Endodermal cell (in vitro differentiated cells): Measurements from ENCODE around the gene LCP2. TPM values are rescaled to one million over a fixed set of nuclear protein-coding genes. Genes with fewer than 3 reads are reported as not detected.

Source experiments
- DNase-seq: peaks from one replicate; pipeline ENCODE4 v3.0.0-alpha.2; 2017
- H3K27ac ChIP-seq: 2 replicates; pipeline ENCODE4 v1.5.1; 2013; ENCODE audit warnings: mild to moderate bottlenecking, low read depth, low read length, moderate library complexity
- H3K27me3 ChIP-seq: 2 replicates; pipeline ENCODE4 v1.6.1; 2013; ENCODE audit warnings: mild to moderate bottlenecking, low read length, moderate library complexity; ENCODE audit not compliant: insufficient read depth, control insufficient read depth, poor library complexity, severe bottlenecking
- H3K36me3 ChIP-seq: 2 replicates; pipeline ENCODE4 v1.7.0; 2013; ENCODE audit warnings: mild to moderate bottlenecking, low read length, moderate library complexity; ENCODE audit not compliant: control insufficient read depth, insufficient read depth
- H3K4me1 ChIP-seq: one replicate; pipeline ENCODE4 v1.7.0; 2013; ENCODE audit warnings: low read length; ENCODE audit not compliant: control insufficient read depth, insufficient read depth
- H3K4me3 ChIP-seq: 2 replicates; pipeline ENCODE4 v1.5.1; 2013; ENCODE audit warnings: mild to moderate bottlenecking, low read length, moderate library complexity
- H3K9ac ChIP-seq: 2 replicates; pipeline ENCODE4 v1.6.1; 2013; ENCODE audit warnings: mild to moderate bottlenecking, low read length, moderate library complexity; ENCODE audit not compliant: poor library complexity, severe bottlenecking; ENCODE audit errors: extremely low read depth
- H3K9me3 ChIP-seq: 2 replicates; pipeline ENCODE4 v1.6.1; 2013; ENCODE audit warnings: mild to moderate bottlenecking, low read length, moderate library complexity; ENCODE audit not compliant: control insufficient read depth
- H3K27ac Mint-ChIP-seq: 2 replicates; pipeline ENCODE4 v1.8.0; 2020; ENCODE audit warnings: mixed read lengths
- H3K27me3 Mint-ChIP-seq: 2 replicates; pipeline ENCODE4 v1.8.0; 2021; ENCODE audit warnings: mild to moderate bottlenecking, mixed read lengths; ENCODE audit not compliant: insufficient read depth
- H3K36me3 Mint-ChIP-seq: 2 replicates; pipeline ENCODE4 v1.8.0; 2020; ENCODE audit warnings: low read depth, mixed read lengths
- H3K4me1 Mint-ChIP-seq: 2 replicates; pipeline ENCODE4 v1.8.0; 2020; ENCODE audit warnings: mixed read lengths
- H3K4me3 Mint-ChIP-seq: 2 replicates; pipeline ENCODE4 v1.8.0; 2020; ENCODE audit warnings: mild to moderate bottlenecking, moderate library complexity, mixed read lengths
- H3K9me3 Mint-ChIP-seq: 2 replicates; pipeline ENCODE4 v1.8.0; 2020; ENCODE audit warnings: mild to moderate bottlenecking, mixed read lengths
- WGBS, 2 experiments: methylation state at CpG; one replicate each; pipeline versions ENCODE4 v1.1.5 to v1.1.7; 2013; ENCODE audit warnings: missing lambda C conversion rate in 2 of 2, mixed read lengths in 1 of 2; ENCODE audit not compliant: insufficient coverage in 1 of 2, insufficient read length in 1 of 2; 5-methylcytosine and 5-hydroxymethylcytosine counted together
- total RNA-seq, 2 donors: library from RNA; stranded (reverse); fragmentation: NEBNext Ultra II Directional in 1 of 2; extraction: Animal tissue kit (Norgen Biotek cat#: 25700) in 1 of 2; gene quantifications; 2 replicates in 1 of 2; 3 replicates in 1 of 2; pipeline ENCODE4 v1.2.1, GENCODE V29; 2021
- TF ChIP-seq, protein P1 (sequence below): fragments of 200-600 bp; sonication (generic); conservative IDR thresholded peaks from 2 replicates; pipeline ENCODE4 v1.5.0; 2021; ENCODE audit warnings: antibody characterized with exemption, mild to moderate bottlenecking

Gene LCP2
- total RNA-seq, 2 donors from 2014 or later, result 0.11 TPM; not detected in 1

- H3K27ac Mint-ChIP-seq, result no peak overlapping the region
- Histone ChIP-seq H3K36me3 (no peaks in the 10 kb centered on the region), H3K4me3 (no peak overlapping the region), H3K4me1 (peaks cover 5% of the 10 kb centered on the region), H3K9ac (no peak overlapping the region), H3K27ac (no peak overlapping the region), H3K9me3 (peaks cover 8% of the 10 kb centered on the region), H3K27me3 (peaks cover 49% of the 10 kb centered on the region)
- H3K27me3 Mint-ChIP-seq, result peaks cover 24% of the 10 kb centered on the region
- no peak overlapping the region for H3K4me3 Mint-ChIP-seq
- WGBS, 2 experiments, result 98 to 100% methylated on average over 3 of the region's 3 CpGs
- TF ChIP-seq, protein P1, sequence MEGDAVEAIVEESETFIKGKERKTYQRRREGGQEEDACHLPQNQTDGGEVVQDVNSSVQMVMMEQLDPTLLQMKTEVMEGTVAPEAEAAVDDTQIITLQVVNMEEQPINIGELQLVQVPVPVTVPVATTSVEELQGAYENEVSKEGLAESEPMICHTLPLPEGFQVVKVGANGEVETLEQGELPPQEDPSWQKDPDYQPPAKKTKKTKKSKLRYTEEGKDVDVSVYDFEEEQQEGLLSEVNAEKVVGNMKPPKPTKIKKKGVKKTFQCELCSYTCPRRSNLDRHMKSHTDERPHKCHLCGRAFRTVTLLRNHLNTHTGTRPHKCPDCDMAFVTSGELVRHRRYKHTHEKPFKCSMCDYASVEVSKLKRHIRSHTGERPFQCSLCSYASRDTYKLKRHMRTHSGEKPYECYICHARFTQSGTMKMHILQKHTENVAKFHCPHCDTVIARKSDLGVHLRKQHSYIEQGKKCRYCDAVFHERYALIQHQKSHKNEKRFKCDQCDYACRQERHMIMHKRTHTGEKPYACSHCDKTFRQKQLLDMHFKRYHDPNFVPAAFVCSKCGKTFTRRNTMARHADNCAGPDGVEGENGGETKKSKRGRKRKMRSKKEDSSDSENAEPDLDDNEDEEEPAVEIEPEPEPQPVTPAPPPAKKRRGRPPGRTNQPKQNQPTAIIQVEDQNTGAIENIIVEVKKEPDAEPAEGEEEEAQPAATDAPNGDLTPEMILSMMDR, result no peak
- DNase-seq, result no peak
- no peaks in the 10 kb centered on the region for H3K36me3 Mint-ChIP-seq
- peaks cover 14% of the 10 kb centered on the region for H3K9me3 Mint-ChIP-seq
- H3K4me1 Mint-ChIP-seq, result peaks cover 7% of the 10 kb centered on the region
Observed at GRCh38 chr5:170294057-170294456, 3.5 kb downstream of the LCP2 start.

DNA sequence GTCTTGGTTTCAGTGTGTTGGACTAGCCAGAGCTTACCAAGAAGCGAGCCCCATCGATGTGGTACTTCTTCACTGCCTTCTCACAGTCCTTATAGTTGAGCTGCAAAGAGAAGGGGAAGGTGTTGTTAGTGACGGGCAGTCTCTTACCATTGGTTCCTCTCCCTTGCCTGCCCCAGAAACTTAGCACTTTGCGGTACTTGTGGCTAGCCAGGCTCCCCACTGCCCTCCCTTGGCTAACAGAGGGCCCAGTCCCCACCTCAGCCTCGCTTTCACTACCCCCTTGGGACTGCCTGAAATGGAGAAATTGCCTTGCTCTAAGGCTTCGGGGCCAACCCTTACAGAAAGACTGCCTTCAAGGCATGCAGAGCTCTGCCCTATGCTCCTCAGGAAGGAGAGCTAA, 4.3 kb downstream of the LCP2 start:
- peaks cover 30% of the 10 kb centered on the region for H3K27me3 Mint-ChIP-seq
- Histone ChIP-seq H3K4me3 (no peak overlapping the region), H3K9ac (no peak overlapping the region), H3K27ac (no peak overlapping the region), H3K27me3 (peaks cover 49% of the 10 kb centered on the region), H3K9me3 (peaks cover 8% of the 10 kb centered on the region), H3K36me3 (no peaks in the 10 kb centered on the region), H3K4me1 (peaks cover 5% of the 10 kb centered on the region)
- TF ChIP-seq, protein P1, result no peak
- no peaks in the 10 kb centered on the region for H3K36me3 Mint-ChIP-seq
- WGBS, 2 experiments, result 70 to 83% methylated on average over 2 to 6 of the region's 6 CpGs
- H3K4me3 Mint-ChIP-seq, result no peak overlapping the region
- peaks cover 7% of the 10 kb centered on the region for H3K4me1 Mint-ChIP-seq
- no peak overlapping the region for H3K27ac Mint-ChIP-seq
- peaks cover 16% of the 10 kb centered on the region for H3K9me3 Mint-ChIP-seq
- DNase-seq, result no peak

- H3K4me3 ChIP-seq, result no peak overlapping the region
- no peaks in the 10 kb centered on the region for H3K36me3 ChIP-seq
- H3K4me1 Mint-ChIP-seq, result peaks cover 7% of the 10 kb centered on the region
- TF ChIP-seq, protein P1, result no peak
- no peak overlapping the region for H3K27ac Mint-ChIP-seq
- H3K27me3 Mint-ChIP-seq, result peaks cover 32% of the 10 kb centered on the region
- peaks cover 5% of the 10 kb centered on the region for H3K4me1 ChIP-seq
- H3K9me3 Mint-ChIP-seq, result peaks cover 16% of the 10 kb centered on the region
- H3K27ac ChIP-seq, result no peak overlapping the region
- H3K9ac ChIP-seq, result no peak overlapping the region
- peaks cover 42% of the 10 kb centered on the region for H3K27me3 ChIP-seq
- 96 to 100% methylated on average over 4 of the region's 4 CpGs for WGBS, 2 experiments
- H3K9me3 ChIP-seq, result peaks cover 8% of the 10 kb centered on the region
- no peaks in the 10 kb centered on the region for H3K36me3 Mint-ChIP-seq
- H3K4me3 Mint-ChIP-seq, result no peak overlapping the region
- DNase-seq, result no peak
Observed at GRCh38 chr5:170292179-170293104, 5.1 kb downstream of the LCP2 start.
